Measurements from ENCODE around the gene MDP1. TPM values are rescaled to one million over a fixed set of nuclear protein-coding genes. Genes with fewer than 3 reads are reported as not detected.
A peak's percentile ranks its signal among the peaks of the same experiment; 100 is the strongest.

Gene MDP1
- total RNA-seq, 1 experiment from 2014 or later = 12.6 TPM

- H3K4me3 Mint-ChIP-seq = no peak overlapping the region
- ChIA-PET POLR2A (no interaction called here), CTCF (interaction anchor here (1.2 to 2.6 kb wide), 2 partner anchors 21 to 44 kb away, joined by 4 to 17 read pairs; partner anchors contain the start of genes CIDEB and TINF2)
- H3K27me3 Mint-ChIP-seq (ENCODE audit: low read depth) = no peaks in the 10 kb centered on the region
- no peaks in the 10 kb centered on the region for H3K4me1 Mint-ChIP-seq
- DNase-seq (ENCODE audit: low spot score) (no peak), ATAC-seq (no peak)
- peaks cover 4% of the 10 kb centered on the region; the same call in 1 of the 2 replicates for H3K36me3 Mint-ChIP-seq
- H3K9me3 Mint-ChIP-seq = no peaks in the 10 kb centered on the region
- TF ChIP-seq, protein P1, sequence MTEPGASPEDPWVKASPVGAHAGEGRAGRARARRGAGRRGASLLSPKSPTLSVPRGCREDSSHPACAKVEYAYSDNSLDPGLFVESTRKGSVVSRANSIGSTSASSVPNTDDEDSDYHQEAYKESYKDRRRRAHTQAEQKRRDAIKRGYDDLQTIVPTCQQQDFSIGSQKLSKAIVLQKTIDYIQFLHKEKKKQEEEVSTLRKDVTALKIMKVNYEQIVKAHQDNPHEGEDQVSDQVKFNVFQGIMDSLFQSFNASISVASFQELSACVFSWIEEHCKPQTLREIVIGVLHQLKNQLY (CRISPR knock-in tag; IDR thresholded peaks at IDR 0.05) = no peak
- TF ChIP-seq OVOL2 (CRISPR knock-in tag; IDR thresholded peaks at IDR 0.05; ENCODE audit: borderline replicate concordance) = no peak
- TF ChIP-seq ZNF317 (CRISPR knock-in tag; IDR thresholded peaks at IDR 0.05; ENCODE audit: borderline replicate concordance, low read depth) = no peak
- no peak for TF ChIP-seq NFATC4 (CRISPR knock-in tag; IDR thresholded peaks at IDR 0.05)
- no peak for TF ChIP-seq ELF4 (CRISPR knock-in tag; IDR thresholded peaks at IDR 0.05; ENCODE audit: low read depth)
- TF ChIP-seq, protein P2, sequence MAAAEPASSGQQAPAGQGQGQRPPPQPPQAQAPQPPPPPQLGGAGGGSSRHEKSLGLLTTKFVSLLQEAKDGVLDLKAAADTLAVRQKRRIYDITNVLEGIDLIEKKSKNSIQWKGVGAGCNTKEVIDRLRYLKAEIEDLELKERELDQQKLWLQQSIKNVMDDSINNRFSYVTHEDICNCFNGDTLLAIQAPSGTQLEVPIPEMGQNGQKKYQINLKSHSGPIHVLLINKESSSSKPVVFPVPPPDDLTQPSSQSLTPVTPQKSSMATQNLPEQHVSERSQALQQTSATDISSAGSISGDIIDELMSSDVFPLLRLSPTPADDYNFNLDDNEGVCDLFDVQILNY (CRISPR knock-in tag; IDR thresholded peaks at IDR 0.05) = no peak
- no peak for TF ChIP-seq ZNF416 (CRISPR knock-in tag; IDR thresholded peaks at IDR 0.05)
- no peak for TF ChIP-seq EMX1 (CRISPR knock-in tag; IDR thresholded peaks at IDR 0.05)
- no peak for TF ChIP-seq MYBL2 (CRISPR knock-in tag; IDR thresholded peaks at IDR 0.05)
- TF ChIP-seq GRHL2 (CRISPR knock-in tag; IDR thresholded peaks at IDR 0.05; ENCODE audit: insufficient replicate concordance, severe bottlenecking) = no peak
- no peak for TF ChIP-seq FOXJ3 (CRISPR knock-in tag; IDR thresholded peaks at IDR 0.05; ENCODE audit: borderline replicate concordance)
- TF ChIP-seq ZNF423 (CRISPR knock-in tag; IDR thresholded peaks at IDR 0.05) = no peak
- no peak for TF ChIP-seq ZNF121 (CRISPR knock-in tag; IDR thresholded peaks at IDR 0.05)
- TF ChIP-seq, protein P3, sequence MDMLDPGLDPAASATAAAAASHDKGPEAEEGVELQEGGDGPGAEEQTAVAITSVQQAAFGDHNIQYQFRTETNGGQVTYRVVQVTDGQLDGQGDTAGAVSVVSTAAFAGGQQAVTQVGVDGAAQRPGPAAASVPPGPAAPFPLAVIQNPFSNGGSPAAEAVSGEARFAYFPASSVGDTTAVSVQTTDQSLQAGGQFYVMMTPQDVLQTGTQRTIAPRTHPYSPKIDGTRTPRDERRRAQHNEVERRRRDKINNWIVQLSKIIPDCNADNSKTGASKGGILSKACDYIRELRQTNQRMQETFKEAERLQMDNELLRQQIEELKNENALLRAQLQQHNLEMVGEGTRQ (CRISPR knock-in tag; IDR thresholded peaks at IDR 0.05) = no peak
- TF ChIP-seq JUN (CRISPR knock-in tag; IDR thresholded peaks at IDR 0.05) = no peak
- TF ChIP-seq CREM (CRISPR knock-in tag; IDR thresholded peaks at IDR 0.05) = no peak
- TF ChIP-seq SOX15 (CRISPR knock-in tag; IDR thresholded peaks at IDR 0.05) = no peak
- no peak for TF ChIP-seq ATF1 (CRISPR knock-in tag; IDR thresholded peaks at IDR 0.05)
- H3K27ac Mint-ChIP-seq = no peak overlapping the region
Observed at GRCh38 chr14:24263848-24264247, 48.0 kb upstream of the MDP1 start.

GRCh38 chr14:24262821-24263733, 47.2 kb upstream of the MDP1 start, which contains the start of gene TGM1:
TGM1 (minus strand) TSS chr14:24263177; CDS start chr14:24262352, 825 bp downstream.
- peak; percentile 71 for ATAC-seq
- Mint-ChIP-seq H3K27ac (no peak within 1 kb of the TSS), H3K27me3 (ENCODE audit: low read depth) (no peaks in the 10 kb centered on the region), H3K9me3 (no peaks in the 10 kb centered on the region), H3K4me1 (no peaks in the 10 kb centered on the region), H3K4me3 (no peak within 1 kb of the TSS), H3K36me3 (peaks cover 4% of the 10 kb centered on the region; the same call in 1 of the 2 replicates)
- CTCF ChIA-PET = interaction anchor here (1.0 to 2.6 kb wide), 4 partner anchors 8 to 47 kb away, joined by 4 to 17 read pairs (median 6); partner anchors contain the start of genes CIDEB, RABGGTA and TINF2
- POLR2A ChIA-PET = interaction anchor here (0.9 kb wide), 1 partner anchor 8 kb away, joined by 5 read pairs; the partner anchor contains the start of gene RABGGTA
- no peak for DNase-seq (ENCODE audit: low spot score)
- TF ChIP-seq, protein P3 (CRISPR knock-in tag; IDR thresholded peaks at IDR 0.05) = no peak
- TF ChIP-seq ZNF263 (CRISPR knock-in tag; IDR thresholded peaks at IDR 0.05; ENCODE audit: low read depth) (no peak), MXD4 (CRISPR knock-in tag; IDR thresholded peaks at IDR 0.05; ENCODE audit: borderline replicate concordance) (no peak), ZBTB43 (CRISPR knock-in tag; IDR thresholded peaks at IDR 0.05) (no peak), ESRRA (CRISPR knock-in tag; IDR thresholded peaks at IDR 0.05; ENCODE audit: borderline replicate concordance) (no peak), KAT7 (CRISPR knock-in tag; IDR thresholded peaks at IDR 0.05; ENCODE audit: borderline replicate concordance) (no peak), PRRX2 (CRISPR knock-in tag; IDR thresholded peaks at IDR 0.05) (no peak), ETV6 (CRISPR knock-in tag; IDR thresholded peaks at IDR 0.05) (no peak), IRF1 (CRISPR knock-in tag; IDR thresholded peaks at IDR 0.05) (no peak), TCF7 (CRISPR knock-in tag; IDR thresholded peaks at IDR 0.05; ENCODE audit: low read depth) (no peak), GTF2I (CRISPR knock-in tag; conservative IDR thresholded peaks at IDR 0.05) (no peak), ZBTB21 (CRISPR knock-in tag; IDR thresholded peaks at IDR 0.05; ENCODE audit: borderline replicate concordance) (no peak), CDX4 (CRISPR knock-in tag; IDR thresholded peaks at IDR 0.05; ENCODE audit: borderline replicate concordance) (no peak)

All from WTC11 (cell line).